ENCODE results near the gene TANGO6. TPM values are rescaled to one million over a fixed set of nuclear protein-coding genes. Genes with fewer than 3 reads are reported as not detected.

Gene TANGO6
- total RNA-seq, 2 experiments from 2014 or later = 22.7 to 22.8 TPM

DNA sequence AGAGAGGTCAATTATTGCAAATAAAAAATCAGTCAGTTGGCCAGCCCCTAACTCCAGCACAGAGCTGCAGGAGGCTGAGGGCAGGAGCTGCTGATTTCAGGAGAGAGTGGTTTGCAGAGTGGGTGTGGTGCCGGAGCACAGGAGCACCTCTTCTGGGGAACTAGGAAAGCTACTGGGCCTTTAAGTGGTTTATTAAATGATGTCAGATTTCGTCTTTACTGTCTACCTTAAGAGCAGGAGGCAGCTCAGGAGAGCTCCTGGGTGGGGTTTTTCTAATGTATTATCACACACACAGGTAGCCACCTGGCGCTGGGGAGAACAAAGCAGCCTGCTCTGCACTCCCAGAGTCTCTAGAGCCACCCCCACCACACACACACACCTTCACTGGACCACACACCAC lies 250.6 kb downstream of the TANGO6 start:
- BruUV-seq (replicated peaks) = no TSS peak
- no peak for TF ChIP-seq EZH2phosphoT487 (IDR thresholded peaks at IDR 0.05; ENCODE audit: borderline replicate concordance, low read depth, low read length)
- TF ChIP-seq, protein P1, sequence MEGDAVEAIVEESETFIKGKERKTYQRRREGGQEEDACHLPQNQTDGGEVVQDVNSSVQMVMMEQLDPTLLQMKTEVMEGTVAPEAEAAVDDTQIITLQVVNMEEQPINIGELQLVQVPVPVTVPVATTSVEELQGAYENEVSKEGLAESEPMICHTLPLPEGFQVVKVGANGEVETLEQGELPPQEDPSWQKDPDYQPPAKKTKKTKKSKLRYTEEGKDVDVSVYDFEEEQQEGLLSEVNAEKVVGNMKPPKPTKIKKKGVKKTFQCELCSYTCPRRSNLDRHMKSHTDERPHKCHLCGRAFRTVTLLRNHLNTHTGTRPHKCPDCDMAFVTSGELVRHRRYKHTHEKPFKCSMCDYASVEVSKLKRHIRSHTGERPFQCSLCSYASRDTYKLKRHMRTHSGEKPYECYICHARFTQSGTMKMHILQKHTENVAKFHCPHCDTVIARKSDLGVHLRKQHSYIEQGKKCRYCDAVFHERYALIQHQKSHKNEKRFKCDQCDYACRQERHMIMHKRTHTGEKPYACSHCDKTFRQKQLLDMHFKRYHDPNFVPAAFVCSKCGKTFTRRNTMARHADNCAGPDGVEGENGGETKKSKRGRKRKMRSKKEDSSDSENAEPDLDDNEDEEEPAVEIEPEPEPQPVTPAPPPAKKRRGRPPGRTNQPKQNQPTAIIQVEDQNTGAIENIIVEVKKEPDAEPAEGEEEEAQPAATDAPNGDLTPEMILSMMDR (conservative IDR thresholded peaks at IDR 0.05; ENCODE audit: low read length) = no peak
- Histone ChIP-seq H4K20me1 (ENCODE audit: insufficient read depth, low read length) (no peaks in the 10 kb centered on the region; the same call in 1 of the 2 replicates), H3K79me2 (ENCODE audit: insufficient read depth, low read depth, low read length) (no peaks in the 10 kb centered on the region), H3K36me3 (ENCODE audit: insufficient read depth, low read length) (no peaks in the 10 kb centered on the region), H3K4me1 (ENCODE audit: insufficient read depth, low read length, poor library complexity, severe bottlenecking) (no peaks in the 10 kb centered on the region), H3K4me2 (ENCODE audit: low read length) (no peak overlapping the region), H3K9me3 (ENCODE audit: low read length) (no peaks in the 10 kb centered on the region), H3K27ac (ENCODE audit: low read depth, low read length, poor library complexity, severe bottlenecking) (no peak overlapping the region), H3K4me3 (ENCODE audit: low read depth, low read length, poor library complexity, severe bottlenecking) (no peak overlapping the region), H2AFZ (ENCODE audit: low read length) (no peak overlapping the region), H3K9me2 (ENCODE audit: insufficient read depth, low read length) (no peaks in the 10 kb centered on the region)
- intact Hi-C loops (cut with micrococcal nuclease; ENCODE audit: unreplicated experiment) = no loop called here
- CTCF ChIA-PET (ENCODE audit: unreplicated experiment) = no interaction called here
- DNase-seq (ENCODE audit: low spot score) = no peak
- POLR2A ChIA-PET = interaction anchor here (0.6 to 0.7 kb wide), 3 partner anchors 202 to 1787 kb away, joined by 3 to 7 read pairs (median 5); no protein-coding TSS in a partner anchor

DNA sequence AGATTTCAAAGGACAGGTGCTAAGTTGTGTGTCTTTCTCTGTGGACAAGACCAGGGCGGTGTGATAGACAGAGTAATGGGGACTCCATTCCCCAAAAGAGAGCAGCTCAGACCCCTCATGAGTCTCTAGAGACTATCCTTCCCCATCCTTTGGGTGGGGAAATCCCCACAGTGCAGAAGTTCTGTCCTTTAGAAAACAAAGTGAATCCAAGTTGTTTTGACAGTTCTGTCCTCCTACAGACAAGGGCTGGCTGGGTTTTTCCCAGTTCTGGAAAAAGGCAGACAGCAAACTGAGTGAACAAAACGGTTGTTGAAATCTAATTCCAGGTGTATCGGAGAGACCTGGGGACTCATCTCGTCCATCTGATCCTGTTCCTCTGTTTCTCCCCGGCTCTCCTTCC lies 251.2 kb downstream of the TANGO6 start:
- H3K9me3 ChIP-seq (ENCODE audit: low read length) = no peaks in the 10 kb centered on the region
- no peak for TF ChIP-seq EZH2phosphoT487 (IDR thresholded peaks at IDR 0.05; ENCODE audit: borderline replicate concordance, low read depth, low read length)
- TF ChIP-seq, protein P1 (conservative IDR thresholded peaks at IDR 0.05; ENCODE audit: low read length) = no peak
- no peak for DNase-seq (ENCODE audit: low spot score)
- intact Hi-C loops (cut with micrococcal nuclease; ENCODE audit: unreplicated experiment) = no loop called here
- ChIA-PET POLR2A (interaction anchor here (0.5 kb wide), 1 partner anchor 18 kb away, joined by 4 read pairs; no protein-coding TSS in a partner anchor), CTCF (ENCODE audit: unreplicated experiment) (no interaction called here)
- H3K4me1 ChIP-seq (ENCODE audit: insufficient read depth, low read length, poor library complexity, severe bottlenecking) = no peaks in the 10 kb centered on the region
- no peaks in the 10 kb centered on the region for H3K79me2 ChIP-seq (ENCODE audit: insufficient read depth, low read depth, low read length)
- H3K27ac ChIP-seq (ENCODE audit: low read depth, low read length, poor library complexity, severe bottlenecking) = no peak overlapping the region
- no peaks in the 10 kb centered on the region for H3K36me3 ChIP-seq (ENCODE audit: insufficient read depth, low read length)
- BruUV-seq (replicated peaks) = no TSS peak
- H3K4me2 ChIP-seq (ENCODE audit: low read length) = no peak overlapping the region
- no peaks in the 10 kb centered on the region; the same call in 1 of the 2 replicates for H4K20me1 ChIP-seq (ENCODE audit: insufficient read depth, low read length)
- no peak overlapping the region for H3K4me3 ChIP-seq (ENCODE audit: low read depth, low read length, poor library complexity, severe bottlenecking)
- no peak overlapping the region for H2AFZ ChIP-seq (ENCODE audit: low read length)
- no peaks in the 10 kb centered on the region for H3K9me2 ChIP-seq (ENCODE audit: insufficient read depth, low read length)

DNA sequence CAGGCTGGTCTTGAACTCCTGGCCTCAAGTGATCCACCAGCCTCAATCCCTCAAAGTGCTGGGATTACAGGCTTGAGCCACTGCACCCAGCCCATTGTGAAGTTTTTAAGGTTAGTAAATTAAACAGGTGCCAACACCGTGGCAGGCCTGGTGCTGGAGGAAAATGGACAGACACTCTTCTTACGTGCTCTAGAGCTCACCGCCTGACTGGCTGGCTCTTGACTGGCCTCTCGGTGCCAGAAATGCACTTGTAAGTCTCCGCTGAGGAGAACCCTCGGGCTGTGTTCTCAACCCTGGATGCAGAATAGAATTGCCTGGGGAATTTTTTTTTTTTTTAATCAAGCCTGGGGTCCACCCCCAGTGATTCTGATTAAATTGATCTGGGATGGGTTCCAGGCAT lies 251.9 kb downstream of the TANGO6 start:
- H3K36me3 ChIP-seq (ENCODE audit: insufficient read depth, low read length) = no peaks in the 10 kb centered on the region
- CTCF ChIA-PET (ENCODE audit: unreplicated experiment) = interaction anchor here (0.6 kb wide), 1 partner anchor 264 kb away, joined by 3 read pairs; no protein-coding TSS in a partner anchor
- no peaks in the 10 kb centered on the region for H3K9me2 ChIP-seq (ENCODE audit: insufficient read depth, low read length)
- no peak overlapping the region for H3K27ac ChIP-seq (ENCODE audit: low read depth, low read length, poor library complexity, severe bottlenecking)
- no peaks in the 10 kb centered on the region for H3K9me3 ChIP-seq (ENCODE audit: low read length)
- no peak overlapping the region for H2AFZ ChIP-seq (ENCODE audit: low read length)
- no TSS peak for BruUV-seq (replicated peaks)
- H4K20me1 ChIP-seq (ENCODE audit: insufficient read depth, low read length) = no peaks in the 10 kb centered on the region; the same call in 1 of the 2 replicates
- H3K4me1 ChIP-seq (ENCODE audit: insufficient read depth, low read length, poor library complexity, severe bottlenecking) = no peaks in the 10 kb centered on the region
- H3K79me2 ChIP-seq (ENCODE audit: insufficient read depth, low read depth, low read length) = no peaks in the 10 kb centered on the region
- H3K4me2 ChIP-seq (ENCODE audit: low read length) = no peak overlapping the region
- POLR2A ChIA-PET = interaction anchor here (0.5 kb wide), 1 partner anchor 19 kb away, joined by 4 read pairs; no protein-coding TSS in a partner anchor
- DNase-seq (ENCODE audit: low spot score) = no peak
- no peak overlapping the region for H3K4me3 ChIP-seq (ENCODE audit: low read depth, low read length, poor library complexity, severe bottlenecking)
- TF ChIP-seq, protein P1 (conservative IDR thresholded peaks at IDR 0.05; ENCODE audit: low read length) = no peak
- TF ChIP-seq EZH2phosphoT487 (IDR thresholded peaks at IDR 0.05; ENCODE audit: borderline replicate concordance, low read depth, low read length) = no peak
- intact Hi-C loops (cut with micrococcal nuclease; ENCODE audit: unreplicated experiment) = no loop called here
